Subcutaneous abdominal adipose tissue (tissue), 5 donors: Measurements from ENCODE around the gene TSPAN32.
"Not testable (repeated sequence)": the region's sequence is repeated elsewhere in the genome, so short reads cannot be mapped to it uniquely, and the experiment has no call there.

Source experiments
- H3K27ac ChIP-seq: one replicate; pipeline ENCODE4 v1.7.0; 2013; ENCODE audit warnings: low read depth, mild to moderate bottlenecking, inconsistent platforms, low read length, moderate library complexity
- H3K27me3 ChIP-seq, 5 donors: one replicate each; pipeline ENCODE4 v1.7.0; 2013; ENCODE audit warnings: low read length in 5 of 5, inconsistent platforms in 1 of 5; ENCODE audit not compliant: control insufficient read depth in 5 of 5, insufficient read depth in 4 of 5
- H3K36me3 ChIP-seq, 5 donors: one replicate each; pipeline ENCODE4 v1.7.0; 2013; ENCODE audit warnings: low read length in 5 of 5; ENCODE audit not compliant: control insufficient read depth in 5 of 5, insufficient read depth in 5 of 5
- H3K4me1 ChIP-seq, 5 donors: one replicate each; pipeline ENCODE4 v1.7.0; 2013; ENCODE audit warnings: low read length in 5 of 5, mild to moderate bottlenecking in 3 of 5, moderate library complexity in 1 of 5; ENCODE audit not compliant: control insufficient read depth in 5 of 5, insufficient read depth in 5 of 5
- H3K4me3 ChIP-seq, 5 donors: one replicate each; pipeline ENCODE4 v1.7.0; 2013; ENCODE audit warnings: low read length in 5 of 5, low read depth in 1 of 5
- H3K9ac ChIP-seq, 5 donors: one replicate each; pipeline ENCODE4 v1.7.0; 2013; ENCODE audit warnings: low read length in 5 of 5, mild to moderate bottlenecking in 4 of 5, moderate library complexity in 3 of 5
- H3K9me3 ChIP-seq, 5 donors: one replicate each; pipeline ENCODE4 v1.7.0; 2013; ENCODE audit warnings: low read length in 5 of 5; ENCODE audit not compliant: control insufficient read depth in 5 of 5
- donor health status: healthy.
- donor health status: healthy.
- donor health status: healthy.
- donor health status: healthy.
- donor health status: healthy.

TSPAN32 gene

GRCh38 chr11:2272946-2273280 is 28.9 kb upstream of the TSPAN32 start:
- Histone ChIP-seq H3K9ac (no peak overlapping the region), H3K27me3 (peaks cover 23 to 37% (median 29%) of the 10 kb centered on the region in 5 donors), H3K4me1 (peaks cover under 1 to 35% (median 24%) of the 10 kb centered on the region in 5 donors), H3K4me3 (no peak overlapping the region), H3K27ac (no peak overlapping the region), H3K36me3 (no peaks in the 10 kb centered on the region), H3K9me3 (no peaks in the 10 kb centered on the region)

- H3K27me3 ChIP-seq = peaks cover 20 to 33% (median 26%) of the 10 kb centered on the region in 5 donors
- H3K4me3 ChIP-seq = no peak overlapping the region
- no peaks in the 10 kb centered on the region for H3K9me3 ChIP-seq
- H3K9ac ChIP-seq = no peak overlapping the region
- H3K27ac ChIP-seq = no peak overlapping the region
- peaks cover 2 to 38% (median 28%) of the 10 kb centered on the region in 5 donors for H3K4me1 ChIP-seq
- no peaks in the 10 kb centered on the region for H3K36me3 ChIP-seq
Observed at GRCh38 chr11:2273311-2273710, 28.5 kb upstream of the TSPAN32 start.

GRCh38 chr11:2273771-2274170 is 28.0 kb upstream of the TSPAN32 start:
- H3K4me3 ChIP-seq = no peak overlapping the region
- no peak overlapping the region for H3K27ac ChIP-seq
- H3K9me3 ChIP-seq = no peaks in the 10 kb centered on the region
- no peak overlapping the region for H3K9ac ChIP-seq
- H3K4me1 ChIP-seq = peaks cover 2 to 34% (median 28%) of the 10 kb centered on the region in 5 donors
- H3K27me3 ChIP-seq = peaks cover 18 to 31% (median 25%) of the 10 kb centered on the region in 5 donors
- H3K36me3 ChIP-seq = no peaks in the 10 kb centered on the region

- H3K27ac ChIP-seq = no peak overlapping the region
Observed at GRCh38 chr11:2275334-2276279, 26.2 kb upstream of the TSPAN32 start.

GRCh38 chr11:2276280-2277007 is 25.4 kb upstream of the TSPAN32 start:
- H3K4me1 ChIP-seq = peaks cover 2 to 15% (median 12%) of the 10 kb centered on the region in 5 donors
- no peak overlapping the region for H3K9ac ChIP-seq
- no peak overlapping the region for H3K27ac ChIP-seq

More at GRCh38 chr11:2275334-2276279, 26.2 kb upstream of the TSPAN32 start:
- H3K27me3 ChIP-seq = peaks cover 8 to 22% (median 17%) of the 10 kb centered on the region in 5 donors
- H3K4me1 ChIP-seq = peaks cover 2 to 20% (median 17%) of the 10 kb centered on the region in 5 donors
- no peak overlapping the region for H3K9ac ChIP-seq
- H3K4me3 ChIP-seq = no peak overlapping the region
- peaks cover 0 to 8% (median 0%) of the 10 kb centered on the region in 5 donors for H3K9me3 ChIP-seq
- H3K36me3 ChIP-seq = no peaks in the 10 kb centered on the region

GRCh38 chr11:2277008-2277346 is 24.8 kb upstream of the TSPAN32 start:
- Histone ChIP-seq H3K36me3 (no peaks in the 10 kb centered on the region), H3K4me1 (peaks cover 2 to 15% (median 12%) of the 10 kb centered on the region in 5 donors), H3K9me3 (peaks cover 0 to 8% (median 0%) of the 10 kb centered on the region in 5 donors), H3K27ac (no peak overlapping the region), H3K9ac (no peak overlapping the region), H3K27me3 (peaks cover 0 to 10% (median 4%) of the 10 kb centered on the region in 5 donors), H3K4me3 (no peak overlapping the region)

More at GRCh38 chr11:2276280-2277007, 25.4 kb upstream of the TSPAN32 start:
- Histone ChIP-seq H3K9me3 (peaks cover 0 to 8% (median 0%) of the 10 kb centered on the region in 5 donors), H3K36me3 (no peaks in the 10 kb centered on the region), H3K4me3 (no peak overlapping the region), H3K27me3 (peaks cover 5 to 15% (median 10%) of the 10 kb centered on the region in 5 donors)

GRCh38 chr11:2277933-2278523 is 23.8 kb upstream of the TSPAN32 start:
- Histone ChIP-seq H3K4me1 (peaks cover 2 to 15% (median 12%) of the 10 kb centered on the region in 5 donors), H3K4me3 (no peak overlapping the region), H3K27me3 (peaks cover 0 to 5% (median 0%) of the 10 kb centered on the region in 5 donors), H3K36me3 (no peaks in the 10 kb centered on the region), H3K9ac (no peak overlapping the region), H3K9me3 (peaks cover 0 to 8% (median 2%) of the 10 kb centered on the region in 5 donors), H3K27ac (no peak overlapping the region)

GRCh38 chr11:2280208-2280607 is 21.6 kb upstream of the TSPAN32 start:
- Histone ChIP-seq H3K27ac (no peak overlapping the region), H3K4me1 (peaks cover 2 to 15% (median 12%) of the 10 kb centered on the region in 5 donors), H3K4me3 (no peak overlapping the region), H3K27me3 (peaks cover 0 to 5% (median 0%) of the 10 kb centered on the region in 5 donors), H3K9me3 (peaks cover 0 to 8% (median 2%) of the 10 kb centered on the region in 5 donors), H3K36me3 (no peaks in the 10 kb centered on the region), H3K9ac (no peak overlapping the region)

GRCh38 chr11:2286350-2286749 is 15.5 kb upstream of the TSPAN32 start:
- not testable (repeated sequence) for H3K4me3 ChIP-seq, H3K9me3 ChIP-seq
- H3K27me3 ChIP-seq = peaks cover 3 to 21% (median 17%) of the 10 kb centered on the region in 5 donors

More at GRCh38 chr11:2286350-2286749, 15.5 kb upstream of the TSPAN32 start:
- peaks cover 0 to 27% (median 4%) of the 10 kb centered on the region in 5 donors for H3K4me1 ChIP-seq
- not testable (repeated sequence) for H3K9ac ChIP-seq, H3K36me3 ChIP-seq, H3K27ac ChIP-seq
